ENCODE results near the gene BARHL1. TPM values are rescaled to one million over a fixed set of nuclear protein-coding genes. Genes with fewer than 3 reads are reported as not detected.

The BARHL1 gene
- total and polyA plus RNA-seq, 2 of the 4 experiments (the other 2 are of a cell fraction), result not detected

GRCh38 chr9:132630811-132631210 is 48.4 kb downstream of the BARHL1 start:
- BruUV-seq (replicated peaks), result no TSS peak

More at GRCh38 chr9:132630811-132631210, 48.4 kb downstream of the BARHL1 start:
- no peaks in the 10 kb centered on the region for H3K9me3 ChIP-seq (ENCODE audit: control insufficient read depth, insufficient read depth, low read length)
- H3K4me3 ChIP-seq (ENCODE audit: insufficient read depth, low read depth, low read length), result no peak overlapping the region
- ChIA-PET POLR2A (ENCODE audit: unreplicated experiment) (no interaction called here), CTCF (no interaction called here)
- no peak overlapping the region for H3K4me2 ChIP-seq (ENCODE audit: low read depth, low read length)
- H4K5ac ChIP-seq (ENCODE audit: low read depth, low read length), result no peak overlapping the region
- in situ Hi-C loops (cut with MboI; ENCODE audit: low sequenced_read_pairs) (no loop called here), dilution Hi-C loops (cut with HindIII; ENCODE audit: low sequenced_read_pairs, unreplicated experiment) (no loop called here), intact Hi-C loops (cut with micrococcal nuclease) (no loop called here)
- no peak overlapping the region for H3K27ac ChIP-seq (ENCODE audit: insufficient read depth, low read length)
- no peak overlapping the region for H3K14ac ChIP-seq (replicated peaks; ENCODE audit: low read depth, low read length)
- H3K23ac ChIP-seq (ENCODE audit: low read depth, low read length), result no peak overlapping the region
- DNase-seq (no peak), ATAC-seq (ENCODE audit: low read depth) (no peak)
- 0 out of 2 replicates have a peak, but pooled peaks cover 3% of the 10 kb centered on the region for H3K4me1 ChIP-seq (ENCODE audit: control insufficient read depth, insufficient read depth, low read length)
- no peaks in the 10 kb centered on the region for H3K79me1 ChIP-seq (ENCODE audit: low read depth in 1 of 2, low read length in 2 of 2)
- WGBS, 2 experiments (ENCODE audit: extremely low coverage in 2 of 2, insufficient read length in 1 of 2), result no CpG with 5 or more reads among the region's 3 CpGs
- H2AK5ac ChIP-seq (ENCODE audit: low read depth, low read length), result no peak overlapping the region
- H3K36me3 ChIP-seq (ENCODE audit: control insufficient read depth, insufficient read depth, low read length), result peaks cover 26% of the 10 kb centered on the region
- peaks cover 10% of the 10 kb centered on the region; the same call in 1 of the 2 replicates for H3K9me1 ChIP-seq (ENCODE audit: insufficient read depth, low read length)
- H2BK15ac ChIP-seq (ENCODE audit: low read depth, low read length), result no peak overlapping the region
- H4K8ac ChIP-seq (ENCODE audit: low read depth in 2 of 2, low read length in 2 of 2), result no peak overlapping the region
- no peak overlapping the region for H3K4ac ChIP-seq (ENCODE audit: low read depth, low read length)
- peaks cover 23% of the 10 kb centered on the region; the same call in 1 of the 2 replicates for H4K20me1 ChIP-seq (ENCODE audit: insufficient read depth, low read length)
- H2BK20ac ChIP-seq (ENCODE audit: low read depth, low read length), result no peak overlapping the region
- TF ChIP-seq RAD21 (IDR thresholded peaks at IDR 0.05; ENCODE audit: low read length) (no peak), RFX5 (IDR thresholded peaks at IDR 0.05; ENCODE audit: low read depth, low read length) (no peak), NFE2L2 (IDR thresholded peaks at IDR 0.05; ENCODE audit: low read depth, low read length) (no peak), CEBPB (IDR thresholded peaks at IDR 0.05; ENCODE audit: low read depth, low read length) (no peak), CHD1 (IDR thresholded peaks at IDR 0.05; ENCODE audit: low read depth, low read length) (no peak), FOS (IDR thresholded peaks at IDR 0.05; ENCODE audit: low read depth, low read length) (no peak), RCOR1 (IDR thresholded peaks at IDR 0.05; ENCODE audit: insufficient replicate concordance, low read length) (no peak), MXI1 (IDR thresholded peaks at IDR 0.05; ENCODE audit: borderline replicate concordance, low read depth, low read length) (no peak), MAFK (IDR thresholded peaks at IDR 0.05; ENCODE audit: low read depth, low read length) (no peak), USF2 (IDR thresholded peaks at IDR 0.05; ENCODE audit: low read depth, low read length) (no peak), BHLHE40 (IDR thresholded peaks at IDR 0.05; ENCODE audit: low read depth, low read length) (no peak)
- TF ChIP-seq, protein P1, sequence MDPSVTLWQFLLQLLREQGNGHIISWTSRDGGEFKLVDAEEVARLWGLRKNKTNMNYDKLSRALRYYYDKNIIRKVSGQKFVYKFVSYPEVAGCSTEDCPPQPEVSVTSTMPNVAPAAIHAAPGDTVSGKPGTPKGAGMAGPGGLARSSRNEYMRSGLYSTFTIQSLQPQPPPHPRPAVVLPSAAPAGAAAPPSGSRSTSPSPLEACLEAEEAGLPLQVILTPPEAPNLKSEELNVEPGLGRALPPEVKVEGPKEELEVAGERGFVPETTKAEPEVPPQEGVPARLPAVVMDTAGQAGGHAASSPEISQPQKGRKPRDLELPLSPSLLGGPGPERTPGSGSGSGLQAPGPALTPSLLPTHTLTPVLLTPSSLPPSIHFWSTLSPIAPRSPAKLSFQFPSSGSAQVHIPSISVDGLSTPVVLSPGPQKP (IDR thresholded peaks at IDR 0.05; ENCODE audit: borderline replicate concordance, low read depth, low read length), result no peak
- no peak overlapping the region for H4K91ac ChIP-seq (ENCODE audit: insufficient read depth, low read depth, low read length)
- no peak overlapping the region for H2AFZ ChIP-seq (replicated peaks; ENCODE audit: low read length, poor library complexity)
- no peak overlapping the region for H2AK9ac ChIP-seq (replicated peaks; ENCODE audit: low read depth, low read length, poor library complexity)
- H2BK5ac ChIP-seq (ENCODE audit: low read depth, low read length, poor library complexity, severe bottlenecking), result no peak overlapping the region
- H3K9ac ChIP-seq (ENCODE audit: low read depth, low read length), result no peak overlapping the region
- H3K18ac ChIP-seq (ENCODE audit: low read depth, low read length), result no peak overlapping the region
- no peak overlapping the region for H2BK120ac ChIP-seq (ENCODE audit: low read depth, low read length)
- no peaks in the 10 kb centered on the region for H3K27me3 ChIP-seq (ENCODE audit: control insufficient read depth, insufficient read depth, low read length)
- no peak overlapping the region for H3K56ac ChIP-seq (ENCODE audit: extremely low read depth, insufficient read depth, low read length)

Measured in IMR-90 (cell line).